Neural progenitor cell (in vitro differentiated cells): ENCODE measurements around the gene DLG3. TPM values are rescaled to one million over a fixed set of nuclear protein-coding genes. Genes with fewer than 3 reads are reported as not detected.

Experiments
- DNase-seq: peaks from one replicate; pipeline ENCODE4 v3.0.0-alpha.2; 2016; ENCODE audit warnings: low spot score
- H2AFZ ChIP-seq: fragments of 200-600 bp; sonication (generic); replicated peaks from 2 replicates; pipeline ENCODE4 v1.6.1; 2016; ENCODE audit warnings: antibody characterized with exemption
- H3F3A ChIP-seq: fragments of 200-600 bp; sonication (generic); 2 replicates; pipeline ENCODE4 v1.6.1; 2016; ENCODE audit warnings: antibody characterized with exemption, low read depth
- H3K27ac ChIP-seq: fragments of 200-600 bp; sonication (generic); 2 replicates; pipeline ENCODE4 v1.5.1; 2016; ENCODE audit warnings: mild to moderate bottlenecking
- H3K27me3 ChIP-seq: fragments of 200-600 bp; sonication (generic); 2 replicates; pipeline ENCODE4 v1.6.1; 2016; ENCODE audit warnings: mild to moderate bottlenecking, moderate library complexity
- H3K36me3 ChIP-seq: fragments of 200-600 bp; sonication (generic); 2 replicates; pipeline ENCODE4 v1.5.1; 2016
- H3K4me1 ChIP-seq: fragments of 200-600 bp; sonication (generic); 2 replicates; pipeline ENCODE4 v1.6.1; 2016; ENCODE audit warnings: mixed run types
- H3K4me2 ChIP-seq: fragments of 200-600 bp; sonication (generic); 2 replicates; pipeline ENCODE4 v1.6.1; 2016
- H3K4me3 ChIP-seq: fragments of 200-600 bp; sonication (generic); 2 replicates; pipeline ENCODE4 v1.5.1; 2016
- H3K79me2 ChIP-seq: fragments of 200-600 bp; sonication (generic); 2 replicates; pipeline ENCODE4 v1.6.1; 2016; ENCODE audit warnings: low read depth
- H3K9ac ChIP-seq: fragments of 200-600 bp; sonication (generic); 2 replicates; pipeline ENCODE4 v1.6.1; 2016
- H3K9me3 ChIP-seq: fragments of 200-600 bp; sonication (generic); 2 replicates; pipeline ENCODE4 v1.5.1; 2016; ENCODE audit warnings: low read depth
- H4K20me1 ChIP-seq: fragments of 200-600 bp; sonication (generic); 2 replicates; pipeline ENCODE4 v1.6.1; 2016; ENCODE audit warnings: low read depth
- H3K27ac Mint-ChIP-seq: 3 replicates; pipeline ENCODE4 v1.8.0; 2021; ENCODE audit warnings: mixed read lengths
- H3K27me3 Mint-ChIP-seq: 2 replicates; pipeline ENCODE4 v1.8.0; 2022; ENCODE audit warnings: low read depth, mild to moderate bottlenecking, inconsistent platforms, moderate library complexity, mixed read lengths; ENCODE audit not compliant: insufficient read depth
- H3K36me3 Mint-ChIP-seq: 3 replicates; pipeline ENCODE4 v1.8.0; 2021; ENCODE audit warnings: mixed read lengths
- H3K4me1 Mint-ChIP-seq: 3 replicates; pipeline ENCODE4 v1.8.0; 2021; ENCODE audit warnings: mixed read lengths
- H3K4me3 Mint-ChIP-seq: 3 replicates; pipeline ENCODE4 v1.8.0; 2021; ENCODE audit warnings: mild to moderate bottlenecking, moderate library complexity, mixed read lengths
- H3K9me3 Mint-ChIP-seq: 3 replicates; pipeline ENCODE4 v1.8.0; 2020; ENCODE audit warnings: mixed read lengths
- EZH2 ChIP-seq: fragments of 200-600 bp; sonication (generic); IDR thresholded peaks from 2 replicates; pipeline ENCODE4 v1.6.1; 2017; ENCODE audit warnings: antibody characterized with exemption, mild to moderate bottlenecking, moderate library complexity
- EZH2phosphoT487 ChIP-seq: fragments of 200-600 bp; sonication (generic); IDR thresholded peaks from 2 replicates; pipeline ENCODE4 v1.6.1; 2017; ENCODE audit warnings: antibody characterized with exemption
- total RNA-seq: library from RNA; depleted of rRNA; stranded (reverse); fragments of >200 nt; gene quantifications from 2 replicates; pipeline ENCODE4 v1.2.3, GENCODE V29; 2015; ENCODE audit warnings: low replicate concordance
- TF ChIP-seq, protein P1 (sequence below): fragments of 200-600 bp; sonication (generic); IDR thresholded peaks from 2 replicates; pipeline ENCODE4 v1.5.1; 2017; ENCODE audit warnings: antibody characterized with exemption, mild to moderate bottlenecking

DLG3 gene
- total RNA-seq, 1 donor from 2014 or later = 90.5 TPM

GRCh38 chrX:70444946-70445656 lies 466 bp downstream of the DLG3 start:
- Histone ChIP-seq H3K27me3 (peaks cover 32% of the 10 kb centered on the region), H3K9me3 (no peaks in the 10 kb centered on the region), H3K79me2 (no peaks in the 10 kb centered on the region), H3K4me3 (peak overlapping the region; percentile 44), H3K36me3 (no peaks in the 10 kb centered on the region), H2AFZ (no peak overlapping the region), H3F3A (no peaks in the 10 kb centered on the region), H3K27ac (no peak overlapping the region), H3K4me1 (no peaks in the 10 kb centered on the region), H3K9ac (no peak overlapping the region), H3K4me2 (peak overlapping the region; percentile 67), H4K20me1 (no peaks in the 10 kb centered on the region)
- Mint-ChIP-seq H3K36me3 (no peaks in the 10 kb centered on the region), H3K27ac (no peak overlapping the region), H3K27me3 (peaks cover 16% of the 10 kb centered on the region), H3K4me3 (peak overlapping the region; percentile 79), H3K4me1 (peaks cover 7% of the 10 kb centered on the region), H3K9me3 (peaks cover 10% of the 10 kb centered on the region)
- TF ChIP-seq, protein P1, sequence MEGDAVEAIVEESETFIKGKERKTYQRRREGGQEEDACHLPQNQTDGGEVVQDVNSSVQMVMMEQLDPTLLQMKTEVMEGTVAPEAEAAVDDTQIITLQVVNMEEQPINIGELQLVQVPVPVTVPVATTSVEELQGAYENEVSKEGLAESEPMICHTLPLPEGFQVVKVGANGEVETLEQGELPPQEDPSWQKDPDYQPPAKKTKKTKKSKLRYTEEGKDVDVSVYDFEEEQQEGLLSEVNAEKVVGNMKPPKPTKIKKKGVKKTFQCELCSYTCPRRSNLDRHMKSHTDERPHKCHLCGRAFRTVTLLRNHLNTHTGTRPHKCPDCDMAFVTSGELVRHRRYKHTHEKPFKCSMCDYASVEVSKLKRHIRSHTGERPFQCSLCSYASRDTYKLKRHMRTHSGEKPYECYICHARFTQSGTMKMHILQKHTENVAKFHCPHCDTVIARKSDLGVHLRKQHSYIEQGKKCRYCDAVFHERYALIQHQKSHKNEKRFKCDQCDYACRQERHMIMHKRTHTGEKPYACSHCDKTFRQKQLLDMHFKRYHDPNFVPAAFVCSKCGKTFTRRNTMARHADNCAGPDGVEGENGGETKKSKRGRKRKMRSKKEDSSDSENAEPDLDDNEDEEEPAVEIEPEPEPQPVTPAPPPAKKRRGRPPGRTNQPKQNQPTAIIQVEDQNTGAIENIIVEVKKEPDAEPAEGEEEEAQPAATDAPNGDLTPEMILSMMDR = no peak
- no peak for DNase-seq

- Histone ChIP-seq H2AFZ (no peak overlapping the region), H3K9me3 (no peaks in the 10 kb centered on the region), H3K27me3 (peaks cover 32% of the 10 kb centered on the region), H3K9ac (no peak overlapping the region), H3K27ac (no peak overlapping the region), H3K4me3 (no peak overlapping the region), H3K4me2 (no peak overlapping the region), H3F3A (no peaks in the 10 kb centered on the region), H3K36me3 (no peaks in the 10 kb centered on the region), H3K4me1 (no peaks in the 10 kb centered on the region), H4K20me1 (no peaks in the 10 kb centered on the region), H3K79me2 (no peaks in the 10 kb centered on the region)
- peaks cover 10% of the 10 kb centered on the region for H3K4me1 Mint-ChIP-seq
- H3K36me3 Mint-ChIP-seq = no peaks in the 10 kb centered on the region
- TF ChIP-seq, protein P1 = no peak
- TF ChIP-seq EZH2 (no peak), EZH2phosphoT487 (no peak)
- H3K27me3 Mint-ChIP-seq = peaks cover 16% of the 10 kb centered on the region
- peak overlapping the region; percentile 12 for H3K4me3 Mint-ChIP-seq
- DNase-seq = no peak
- peaks cover 13% of the 10 kb centered on the region for H3K9me3 Mint-ChIP-seq
- H3K27ac Mint-ChIP-seq = no peak overlapping the region
These were observed 1.3 kb downstream of the DLG3 start for GRCh38 chrX:70445951-70446350.

- Mint-ChIP-seq H3K36me3 (no peaks in the 10 kb centered on the region), H3K4me3 (peak overlapping the region; percentile 12), H3K27ac (no peak overlapping the region), H3K4me1 (peaks cover 10% of the 10 kb centered on the region), H3K9me3 (peaks cover 15% of the 10 kb centered on the region), H3K27me3 (peaks cover 19% of the 10 kb centered on the region)
- Histone ChIP-seq H3K4me2 (no peak overlapping the region), H3K9ac (no peak overlapping the region), H3K4me1 (no peaks in the 10 kb centered on the region), H3K4me3 (no peak overlapping the region), H3K36me3 (no peaks in the 10 kb centered on the region), H3F3A (no peaks in the 10 kb centered on the region), H3K27me3 (peaks cover 26% of the 10 kb centered on the region), H3K9me3 (no peaks in the 10 kb centered on the region), H4K20me1 (no peaks in the 10 kb centered on the region), H3K27ac (no peak overlapping the region), H2AFZ (no peak overlapping the region), H3K79me2 (no peaks in the 10 kb centered on the region)
- DNase-seq = no peak
- TF ChIP-seq EZH2 (no peak), EZH2phosphoT487 (no peak)
- TF ChIP-seq, protein P1 = no peak
These were observed 2.0 kb downstream of the DLG3 start for GRCh38 chrX:70446380-70447350.
